HepG2 (cell line): Measurements from ENCODE around the gene TOR4A. TPM values are rescaled to one million over a fixed set of nuclear protein-coding genes. Genes with fewer than 3 reads are reported as not detected.
"Not testable (repeated sequence)": the region's sequence is repeated elsewhere in the genome, so short reads cannot be mapped to it uniquely, and the experiment has no call there.

ENCODE experiments used
- ATAC-seq: fragments of 200-7000 bp; cut with Tn5 transposase; 3 replicates; pipeline ENCODE4 v1.9.1; 2020; ENCODE audit warnings: mild to moderate bottlenecking, moderate library complexity
- BruUV-seq: library from RNA; stranded (reverse); fragments of 400-500 nt; replicated peaks from 2 replicates; lab custom pipeline; 2021; lab: Mats Ljungman, UMichigan
- CTCF ChIA-PET: fragments of 300-600 bp; formaldehyde crosslinking; extraction: SDS; loops from one replicate; lab custom pipeline; 2021; ENCODE audit warnings: low total read pairs, inconsistent platforms, low intra/inter-chr PET ratio; lab: Yijun Ruan, JAX
- POLR2A ChIA-PET: fragments of 350-600 bp; sonication (Branson Sonifier 250); formaldehyde crosslinking; loops from one replicate; lab custom pipeline; 2020; ENCODE audit warnings: antibody characterized with exemption, inconsistent platforms; lab: Yijun Ruan, JAX
- DNase-seq: peaks from one replicate; pipeline ENCODE4 v3.0.0-alpha.2; 2015; ENCODE audit warnings: low spot score
- FAIRE-seq: peaks from 3 replicates; lab custom pipeline; 2011; peaks lifted over from hg19 to GRCh38; lab: Jason Lieb, UNC
- H2AFZ ChIP-seq: one replicate; pipeline ENCODE4 v1.6.1; 2011; ENCODE audit warnings: low read length, inconsistent platforms
- H3K27ac ChIP-seq: fragments of 300-600 bp; 3 replicates; pipeline ENCODE4 v1.8.0; 2011; ENCODE audit warnings: mixed run types, mild to moderate bottlenecking, mixed read lengths, low read length, inconsistent platforms; ENCODE audit not compliant: insufficient read depth; ENCODE audit errors: extremely low read length
- H3K27me3 ChIP-seq, 2 experiments: fragments of 200-600 bp in 1 of 2; 2 replicates in 1 of 2; 3 replicates in 1 of 2; pipeline versions ENCODE4 v1.6.0 to v1.8.0; 2011; ENCODE audit warnings: low read length in 2 of 2, mild to moderate bottlenecking in 2 of 2, moderate library complexity in 2 of 2, inconsistent platforms in 1 of 2; ENCODE audit not compliant: insufficient read depth in 2 of 2, control insufficient read depth in 1 of 2
- H3K36me3 ChIP-seq, 2 experiments: fragments of 200-600 bp in 1 of 2; replicated peaks in 1 of 2; 2 replicates in 1 of 2; 3 replicates in 1 of 2; pipeline versions ENCODE4 v1.5.1 to v1.8.0; 2011; ENCODE audit warnings: low read length in 2 of 2, inconsistent platforms in 1 of 2; ENCODE audit not compliant: insufficient read depth in 2 of 2, control insufficient read depth in 1 of 2
- H3K4me1 ChIP-seq: 2 replicates; pipeline ENCODE4 v1.5.1; 2012; ENCODE audit warnings: low read length, inconsistent platforms; ENCODE audit not compliant: insufficient read depth
- H3K4me2 ChIP-seq: 2 replicates; pipeline ENCODE4 v1.6.0; 2011; ENCODE audit warnings: low read depth, low read length, inconsistent platforms
- H3K4me3 ChIP-seq, 3 experiments: fragments of 200-600 bp in 1 of 3; sonication (generic), shearing (Covaris generic) in 1 of 3; replicated peaks in 1 of 3; 2 replicates each; pipeline ENCODE4 v1.5.1; 2011 to 2016; ENCODE audit warnings: low read length in 3 of 3, inconsistent platforms in 2 of 3, low read depth in 2 of 3, mild to moderate bottlenecking in 2 of 3, control low read depth in 1 of 3, mixed read lengths in 1 of 3; ENCODE audit not compliant: insufficient read depth in 1 of 3
- H3K79me2 ChIP-seq: one replicate; pipeline ENCODE4 v1.6.1; 2011; ENCODE audit warnings: low read length, inconsistent platforms; ENCODE audit not compliant: insufficient read depth
- H3K9ac ChIP-seq: 2 replicates; pipeline ENCODE4 v1.6.0; 2011; ENCODE audit warnings: mild to moderate bottlenecking, low read depth, low read length, inconsistent platforms; ENCODE audit not compliant: insufficient read depth
- H3K9me3 ChIP-seq: 2 replicates; pipeline ENCODE4 v1.5.1; 2012; ENCODE audit warnings: mild to moderate bottlenecking, low read length
- H4K20me1 ChIP-seq: 2 replicates; pipeline ENCODE4 v1.6.0; 2011; ENCODE audit warnings: inconsistent platforms, mild to moderate bottlenecking, low read length, moderate library complexity; ENCODE audit not compliant: insufficient read depth
- ARNT ChIP-seq: fragments of 450-650 bp; IDR thresholded peaks from 2 replicates; pipeline ENCODE4 v1.6.1; 2017
- CHD2 ChIP-seq: IDR thresholded peaks from 2 replicates; pipeline ENCODE4 v1.6.1; 2011; ENCODE audit warnings: low read depth, low read length, improper control_type of control experiment
- KAT7 ChIP-seq: IDR thresholded peaks from 2 replicates; pipeline ENCODE4 v1.6.1; 2018; ENCODE audit warnings: borderline replicate concordance, missing compliant biosample characterization
- NFRKB ChIP-seq: fragments of 450-650 bp; IDR thresholded peaks from 2 replicates; pipeline ENCODE4 v1.6.1; 2017
- SIN3B ChIP-seq: fragments of 150-350 bp; IDR thresholded peaks from 2 replicates; pipeline ENCODE4 v1.6.1; 2014; ENCODE audit warnings: low read length
- THYN1 ChIP-seq: sonication (generic); formaldehyde crosslinking; IDR thresholded peaks from 2 replicates; pipeline ENCODE4 v1.8.1; 2023; ENCODE audit warnings: low read depth, mild to moderate bottlenecking, moderate library complexity, missing genetic modification reagents, borderline replicate concordance
- ZC3H4 ChIP-seq: sonication (generic); formaldehyde crosslinking; IDR thresholded peaks from 2 replicates; pipeline ENCODE4 v1.4.0; 2020; ENCODE audit warnings: missing genetic modification reagents, borderline replicate concordance
- ZMAT3 ChIP-seq: sonication (generic); formaldehyde crosslinking; conservative IDR thresholded peaks from 2 replicates; pipeline ENCODE4 v1.7.0; 2021; ENCODE audit warnings: missing genetic modification reagents
- ZNF17 ChIP-seq: sonication (generic); formaldehyde crosslinking; IDR thresholded peaks from 2 replicates; pipeline ENCODE4 v1.5.0; 2020; ENCODE audit warnings: mild to moderate bottlenecking, missing genetic modification reagents
- ZNF414 ChIP-seq: sonication (generic); formaldehyde crosslinking; IDR thresholded peaks from 2 replicates; pipeline ENCODE4 v1.5.0; 2020; ENCODE audit warnings: missing genetic modification reagents
- ZNF891 ChIP-seq: sonication (generic); formaldehyde crosslinking; IDR thresholded peaks from 2 replicates; pipeline ENCODE4 v1.5.0; 2020; ENCODE audit warnings: mild to moderate bottlenecking, missing genetic modification reagents
- ZSCAN25 ChIP-seq: sonication (generic); formaldehyde crosslinking; IDR thresholded peaks from 2 replicates; pipeline ENCODE4 v1.8.0; 2022; ENCODE audit warnings: mild to moderate bottlenecking, missing genetic modification reagents
- WGBS: methylation state at CpG from one replicate; pipeline ENCODE4 v1.1.6; 2017; ENCODE audit warnings: low lambda C conversion rate; 5-methylcytosine and 5-hydroxymethylcytosine counted together
- in situ Hi-C: cut with HindIII; loops from 2 replicates; pipeline ENCODE4 v1.10.0; 2017; ENCODE audit warnings: low pct_unique_long_range_greater_than_20kb; ENCODE audit not compliant: extremely low pct_ligation_motif_present
- intact Hi-C: fragments of 100-400 bp; cut with micrococcal nuclease; formaldehyde crosslinking; loops from one replicate; pipeline ENCODE4 v1.10.0; 2022; ENCODE audit not compliant: unreplicated experiment
- polyA plus RNA-seq, 8 experiments: library from polyadenylated mRNA; depleted of rRNA in 3 of 8; stranded (reverse) in 7 of 8; unstranded in 1 of 8; fragments of >200 nt; fragmentation: Illumina TruSeq in 4 of 8; extraction: Trizol in 4 of 8; gene quantifications; 2 replicates each; pipeline versions ENCODE4 v1.2.1 to v1.2.3, GENCODE V29; 2011 to 2016; ENCODE audit warnings: low read depth in 4 of 8, missing spikeins in 1 of 8, mixed read lengths in 1 of 8; ENCODE audit not compliant: insufficient read depth in 1 of 8
- total RNA-seq, 5 experiments: library from RNA; depleted of rRNA; stranded (reverse); fragments of >200 nt; fragmentation: Illumina TruSeq; extraction: Trizol; gene quantifications; 2 replicates each; pipeline ENCODE4 v1.2.3, GENCODE V29; 2016; ENCODE audit warnings: low read depth in 1 of 5
- TF ChIP-seq, protein P1 (sequence below): sonication (generic); formaldehyde crosslinking; IDR thresholded peaks from 2 replicates; pipeline ENCODE4 v1.4.0; 2020; ENCODE audit warnings: missing genetic modification reagents
- TF ChIP-seq, protein P2 (sequence below): sonication (generic); formaldehyde crosslinking; IDR thresholded peaks from 2 replicates; pipeline ENCODE4 v1.4.0; 2020; ENCODE audit warnings: missing genetic modification reagents, borderline replicate concordance

The TOR4A gene
- total and polyA plus RNA-seq, 2 of the 13 experiments (the other 11 are each of a cell fraction or from before 2014, with no cell fraction given) = 11.1 to 14.2 TPM

- ATAC-seq, POLR2A ChIA-PET, H2AFZ ChIP-seq, FAIRE-seq, intact Hi-C loops, BruUV-seq, H3K9ac ChIP-seq, H3K9me3 ChIP-seq, H3K4me2 ChIP-seq, in situ Hi-C loops, H3K4me1 ChIP-seq, H3K27me3 ChIP-seq, DNase-seq, H4K20me1 ChIP-seq, H3K27ac ChIP-seq, H3K36me3 ChIP-seq, H3K79me2 ChIP-seq, CTCF ChIA-PET, H3K4me3 ChIP-seq: not testable (repeated sequence)
- WGBS = 0% methylated on average over 1 of the region's 26 CpGs
Measured at GRCh38 chr9:137329590-137329989, 52.1 kb downstream of the TOR4A start.

DNA sequence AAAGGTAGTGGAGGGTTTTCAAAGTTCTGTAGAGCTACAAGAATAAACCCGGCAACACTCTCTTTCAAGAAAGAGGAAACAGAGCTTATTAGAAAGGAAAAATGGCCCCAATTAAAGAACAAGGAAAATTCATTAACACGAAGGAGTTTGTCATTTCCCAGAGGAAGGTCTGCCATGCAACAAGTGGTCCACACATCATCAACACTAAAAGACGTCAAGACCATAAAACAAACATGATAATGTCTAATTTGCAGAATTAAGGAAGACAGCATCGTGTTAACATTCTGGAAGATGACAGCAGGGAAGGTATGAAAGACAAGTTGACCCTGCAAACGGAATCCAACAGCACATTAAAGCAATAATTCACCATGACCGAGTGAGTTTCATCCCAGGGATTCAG lies 53.2 kb downstream of the TOR4A start:
- Histone ChIP-seq H4K20me1 (no peaks in the 10 kb centered on the region), H3K4me1 (no peaks in the 10 kb centered on the region), H3K27ac (no peak overlapping the region), H2AFZ (no peak overlapping the region), H3K36me3 (no peaks in the 10 kb centered on the region), H3K4me3 (no peak overlapping the region), H3K79me2 (no peaks in the 10 kb centered on the region), H3K9me3 (no peaks in the 10 kb centered on the region), H3K4me2 (no peak overlapping the region), H3K27me3 (peaks cover 2 to 4% of the 10 kb centered on the region in 2 experiments; a peak in 2 of 5 replicates), H3K9ac (no peak overlapping the region)
- 35% methylated on average over 6 of the region's 6 CpGs for WGBS
- in situ Hi-C loops = no loop called here
- FAIRE-seq (no peak), DNase-seq (no peak), ATAC-seq (no peak)
- BruUV-seq = no TSS peak
- CTCF ChIA-PET = no interaction called here
- intact Hi-C loops = no loop called here
- POLR2A ChIA-PET = no interaction called here
- TF ChIP-seq ZSCAN25 (CRISPR knock-in tag) (no peak), ZMAT3 (no peak), ZNF17 (no peak), NFRKB (no peak), SIN3B (no peak), ARNT (no peak), ZNF891 (CRISPR knock-in tag) (no peak), KAT7 (CRISPR knock-in tag) (no peak), ZNF414 (CRISPR knock-in tag) (no peak), ZC3H4 (CRISPR knock-in tag) (no peak), THYN1 (CRISPR knock-in tag) (no peak), CHD2 (no peak)
- TF ChIP-seq, protein P1, sequence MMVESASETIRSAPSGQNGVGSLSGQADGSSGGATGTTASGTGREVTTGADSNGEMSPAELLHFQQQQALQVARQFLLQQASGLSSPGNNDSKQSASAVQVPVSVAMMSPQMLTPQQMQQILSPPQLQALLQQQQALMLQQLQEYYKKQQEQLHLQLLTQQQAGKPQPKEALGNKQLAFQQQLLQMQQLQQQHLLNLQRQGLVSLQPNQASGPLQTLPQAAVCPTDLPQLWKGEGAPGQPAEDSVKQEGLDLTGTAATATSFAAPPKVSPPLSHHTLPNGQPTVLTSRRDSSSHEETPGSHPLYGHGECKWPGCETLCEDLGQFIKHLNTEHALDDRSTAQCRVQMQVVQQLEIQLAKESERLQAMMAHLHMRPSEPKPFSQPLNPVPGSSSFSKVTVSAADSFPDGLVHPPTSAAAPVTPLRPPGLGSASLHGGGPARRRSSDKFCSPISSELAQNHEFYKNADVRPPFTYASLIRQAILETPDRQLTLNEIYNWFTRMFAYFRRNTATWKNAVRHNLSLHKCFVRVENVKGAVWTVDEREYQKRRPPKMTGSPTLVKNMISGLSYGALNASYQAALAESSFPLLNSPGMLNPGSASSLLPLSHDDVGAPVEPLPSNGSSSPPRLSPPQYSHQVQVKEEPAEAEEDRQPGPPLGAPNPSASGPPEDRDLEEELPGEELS = no peak
- TF ChIP-seq, protein P2, sequence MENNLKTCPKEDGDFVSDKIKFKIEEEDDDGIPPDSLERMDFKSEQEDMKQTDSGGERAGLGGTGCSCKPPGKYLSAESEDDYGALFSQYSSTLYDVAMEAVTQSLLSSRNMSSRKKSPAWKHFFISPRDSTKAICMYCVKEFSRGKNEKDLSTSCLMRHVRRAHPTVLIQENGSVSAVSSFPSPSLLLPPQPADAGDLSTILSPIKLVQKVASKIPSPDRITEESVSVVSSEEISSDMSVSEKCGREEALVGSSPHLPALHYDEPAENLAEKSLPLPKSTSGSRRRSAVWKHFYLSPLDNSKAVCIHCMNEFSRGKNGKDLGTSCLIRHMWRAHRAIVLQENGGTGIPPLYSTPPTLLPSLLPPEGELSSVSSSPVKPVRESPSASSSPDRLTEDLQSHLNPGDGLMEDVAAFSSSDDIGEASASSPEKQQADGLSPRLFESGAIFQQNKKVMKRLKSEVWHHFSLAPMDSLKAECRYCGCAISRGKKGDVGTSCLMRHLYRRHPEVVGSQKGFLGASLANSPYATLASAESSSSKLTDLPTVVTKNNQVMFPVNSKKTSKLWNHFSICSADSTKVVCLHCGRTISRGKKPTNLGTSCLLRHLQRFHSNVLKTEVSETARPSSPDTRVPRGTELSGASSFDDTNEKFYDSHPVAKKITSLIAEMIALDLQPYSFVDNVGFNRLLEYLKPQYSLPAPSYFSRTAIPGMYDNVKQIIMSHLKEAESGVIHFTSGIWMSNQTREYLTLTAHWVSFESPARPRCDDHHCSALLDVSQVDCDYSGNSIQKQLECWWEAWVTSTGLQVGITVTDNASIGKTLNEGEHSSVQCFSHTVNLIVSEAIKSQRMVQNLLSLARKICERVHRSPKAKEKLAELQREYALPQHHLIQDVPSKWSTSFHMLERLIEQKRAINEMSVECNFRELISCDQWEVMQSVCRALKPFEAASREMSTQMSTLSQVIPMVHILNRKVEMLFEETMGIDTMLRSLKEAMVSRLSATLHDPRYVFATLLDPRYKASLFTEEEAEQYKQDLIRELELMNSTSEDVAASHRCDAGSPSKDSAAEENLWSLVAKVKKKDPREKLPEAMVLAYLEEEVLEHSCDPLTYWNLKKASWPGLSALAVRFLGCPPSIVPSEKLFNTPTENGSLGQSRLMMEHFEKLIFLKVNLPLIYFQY (CRISPR knock-in tag) = no peak
